Measurements from ENCODE around the gene ERGIC3. TPM values are rescaled to one million over a fixed set of nuclear protein-coding genes. Genes with fewer than 3 reads are reported as not detected.

ERGIC3 gene
- total and polyA plus RNA-seq, 2 donors (not counting 3 experiments of a cell fraction or from before 2014, with no cell fraction given) = 203 to 419 TPM

DNA sequence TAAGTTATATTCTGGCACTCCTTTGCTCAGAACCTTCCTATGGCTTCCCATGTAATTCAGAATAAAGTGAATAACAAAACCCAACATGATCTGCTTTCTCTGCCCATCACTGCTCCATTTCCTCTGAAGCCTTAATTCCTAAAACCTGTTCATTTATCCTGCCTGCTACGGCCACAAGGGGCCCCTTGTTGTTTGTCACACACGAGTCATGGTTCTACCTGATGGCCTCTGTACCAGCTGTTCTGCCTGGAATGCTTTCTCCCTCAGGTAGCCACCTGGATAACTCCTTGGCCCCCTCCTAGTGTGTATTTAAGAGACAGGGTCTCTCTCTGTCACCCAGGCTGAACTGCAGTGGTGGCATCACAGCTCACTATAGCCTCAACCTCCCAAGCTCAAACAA lies 26.8 kb downstream of the ERGIC3 start:
- no peak overlapping the region for H3K4me2 ChIP-seq (ENCODE audit: insufficient read depth, low read length)
- H3K79me2 ChIP-seq (ENCODE audit: control insufficient read depth, insufficient read depth, low read length) = no peaks in the 10 kb centered on the region
- no peak overlapping the region for H3K9ac ChIP-seq (replicated peaks; ENCODE audit: extremely low read depth, insufficient read depth, low read length)
- ChIA-PET POLR2A (no interaction called here), CTCF (no interaction called here)
- FAIRE-seq = no peak
- no peaks in the 10 kb centered on the region for H3K36me3 ChIP-seq (ENCODE audit: control insufficient read depth in 2 of 2, extremely low read depth in 1 of 2, insufficient read depth in 2 of 2, low read length in 2 of 2)
- dilution Hi-C loops (cut with MboI; ENCODE audit: extremely low pct_ligation_motif_present, low sequenced_read_pairs) (no loop called here), intact Hi-C loops (cut with micrococcal nuclease) (no loop called here)
- TF ChIP-seq JUN (IDR thresholded peaks at IDR 0.05; ENCODE audit: borderline replicate concordance, insufficient read depth, insufficient read length, low read depth) = no peak
- no peak for TF ChIP-seq POLR2A (IDR thresholded peaks at IDR 0.05; ENCODE audit: low read depth, low read length)
- TF ChIP-seq EZH2 (IDR thresholded peaks at IDR 0.05; ENCODE audit: borderline replicate concordance, low read depth, low read length, severe bottlenecking) = no peak
- TF ChIP-seq, protein P1, sequence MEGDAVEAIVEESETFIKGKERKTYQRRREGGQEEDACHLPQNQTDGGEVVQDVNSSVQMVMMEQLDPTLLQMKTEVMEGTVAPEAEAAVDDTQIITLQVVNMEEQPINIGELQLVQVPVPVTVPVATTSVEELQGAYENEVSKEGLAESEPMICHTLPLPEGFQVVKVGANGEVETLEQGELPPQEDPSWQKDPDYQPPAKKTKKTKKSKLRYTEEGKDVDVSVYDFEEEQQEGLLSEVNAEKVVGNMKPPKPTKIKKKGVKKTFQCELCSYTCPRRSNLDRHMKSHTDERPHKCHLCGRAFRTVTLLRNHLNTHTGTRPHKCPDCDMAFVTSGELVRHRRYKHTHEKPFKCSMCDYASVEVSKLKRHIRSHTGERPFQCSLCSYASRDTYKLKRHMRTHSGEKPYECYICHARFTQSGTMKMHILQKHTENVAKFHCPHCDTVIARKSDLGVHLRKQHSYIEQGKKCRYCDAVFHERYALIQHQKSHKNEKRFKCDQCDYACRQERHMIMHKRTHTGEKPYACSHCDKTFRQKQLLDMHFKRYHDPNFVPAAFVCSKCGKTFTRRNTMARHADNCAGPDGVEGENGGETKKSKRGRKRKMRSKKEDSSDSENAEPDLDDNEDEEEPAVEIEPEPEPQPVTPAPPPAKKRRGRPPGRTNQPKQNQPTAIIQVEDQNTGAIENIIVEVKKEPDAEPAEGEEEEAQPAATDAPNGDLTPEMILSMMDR (IDR thresholded peaks at IDR 0.05; ENCODE audit: extremely low read depth in 1 of 2, insufficient read depth in 1 of 2, low read depth in 1 of 2, low read length in 2 of 2) = peak; percentile 3 to 15
- TF ChIP-seq FOS (IDR thresholded peaks at IDR 0.05; ENCODE audit: borderline replicate concordance, insufficient read depth, low read length) = no peak
- no peak for TF ChIP-seq MYC (IDR thresholded peaks at IDR 0.05; ENCODE audit: low read depth, low read length)
- no peak for TF ChIP-seq POLR2AphosphoS5 (IDR thresholded peaks at IDR 0.05; ENCODE audit: insufficient read depth, low read depth, low read length)
- no peaks in the 10 kb centered on the region for H3K27me3 ChIP-seq (ENCODE audit: control insufficient read depth in 2 of 2, insufficient read depth in 2 of 2, low read length in 2 of 2)
- H3K27ac ChIP-seq (ENCODE audit: insufficient read depth, low read depth, low read length) = no peak overlapping the region
- no peaks in the 10 kb centered on the region for H3K9me3 ChIP-seq (replicated peaks; ENCODE audit: control insufficient read depth, insufficient read depth, low read length)
- no peaks in the 10 kb centered on the region for H3K4me1 ChIP-seq (ENCODE audit: control insufficient read depth, extremely low read depth, insufficient read depth, low read length)
- H4K20me1 ChIP-seq (replicated peaks; ENCODE audit: control insufficient read depth, extremely low read depth, insufficient read depth, low read length) = no peaks in the 10 kb centered on the region
- no peak overlapping the region for H2AFZ ChIP-seq (ENCODE audit: low read depth, low read length)
- no peak overlapping the region for H3K4me3 ChIP-seq (replicated peaks in 1 of 3; ENCODE audit: insufficient read depth in 1 of 3, low read depth in 1 of 3, low read length in 3 of 3)
- no TSS peak for BruUV-seq (replicated peaks)
- no peak for DNase-seq (ENCODE audit: low read depth, low spot score)
- H3K9me1 ChIP-seq (replicated peaks; ENCODE audit: control insufficient read depth, extremely low read depth, insufficient read depth, low read length) = no peaks in the 10 kb centered on the region
